ENCODE results near the gene VSNL1. TPM values are rescaled to one million over a fixed set of nuclear protein-coding genes. Genes with fewer than 3 reads are reported as not detected.

Gene VSNL1
- polyA plus RNA-seq, 1 experiment = 0.86 TPM

GRCh38 chr2:17579605-17580318, 39.3 kb downstream of the VSNL1 start:
- no peak for DNase-seq (ENCODE audit: low read depth, low spot score)
- no peak overlapping the region for H3K27ac ChIP-seq (ENCODE audit: low read depth, low read length)
- no peaks in the 10 kb centered on the region for H3K27me3 ChIP-seq (ENCODE audit: control insufficient read depth, insufficient read depth, low read length)
- ChIA-PET POLR2A (no interaction called here), CTCF (interaction anchor here (1.5 kb wide), 1 partner anchor 66 kb away, joined by 4 read pairs; no protein-coding TSS in a partner anchor)
- H3K4me3 ChIP-seq (ENCODE audit: low read depth, low read length) = no peak overlapping the region
- no peak for TF ChIP-seq CTCF (IDR thresholded peaks at IDR 0.05; ENCODE audit: low read depth, low read length)
- no peaks in the 10 kb centered on the region for H3K9me3 ChIP-seq (ENCODE audit: control insufficient read depth, insufficient read depth, low read length)

GRCh38 chr2:17580319-17580715, 39.8 kb downstream of the VSNL1 start:
- DNase-seq (ENCODE audit: low read depth, low spot score) = no peak
- Histone ChIP-seq H3K27ac (ENCODE audit: low read depth, low read length) (no peak overlapping the region), H3K9me3 (ENCODE audit: control insufficient read depth, insufficient read depth, low read length) (no peaks in the 10 kb centered on the region), H3K27me3 (ENCODE audit: control insufficient read depth, insufficient read depth, low read length) (no peaks in the 10 kb centered on the region), H3K4me3 (ENCODE audit: low read depth, low read length) (no peak overlapping the region)
- no peak for TF ChIP-seq CTCF (IDR thresholded peaks at IDR 0.05; ENCODE audit: low read depth, low read length)
- POLR2A ChIA-PET = no interaction called here
- CTCF ChIA-PET = interaction anchor here (1.5 kb wide), 1 partner anchor 66 kb away, joined by 4 read pairs; no protein-coding TSS in a partner anchor

GRCh38 chr2:17581831-17582230, 41.3 kb downstream of the VSNL1 start:
- H3K27me3 ChIP-seq (ENCODE audit: control insufficient read depth, insufficient read depth, low read length) = no peaks in the 10 kb centered on the region
- POLR2A ChIA-PET = no interaction called here
- no peak for DNase-seq (ENCODE audit: low read depth, low spot score)
- CTCF ChIA-PET = no interaction called here
- H3K27ac ChIP-seq (ENCODE audit: low read depth, low read length) = no peak overlapping the region
- TF ChIP-seq CTCF (IDR thresholded peaks at IDR 0.05; ENCODE audit: low read depth, low read length) = no peak
- H3K9me3 ChIP-seq (ENCODE audit: control insufficient read depth, insufficient read depth, low read length) = no peaks in the 10 kb centered on the region
- no peak overlapping the region for H3K4me3 ChIP-seq (ENCODE audit: low read depth, low read length)

GRCh38 chr2:17583166-17583565, 42.7 kb downstream of the VSNL1 start:
- Histone ChIP-seq H3K27me3 (ENCODE audit: control insufficient read depth, insufficient read depth, low read length) (no peaks in the 10 kb centered on the region), H3K9me3 (ENCODE audit: control insufficient read depth, insufficient read depth, low read length) (no peaks in the 10 kb centered on the region), H3K27ac (ENCODE audit: low read depth, low read length) (no peak overlapping the region), H3K4me3 (ENCODE audit: low read depth, low read length) (no peak overlapping the region)
- ChIA-PET POLR2A (no interaction called here), CTCF (no interaction called here)
- DNase-seq (ENCODE audit: low read depth, low spot score) = no peak
- TF ChIP-seq CTCF (IDR thresholded peaks at IDR 0.05; ENCODE audit: low read depth, low read length) = no peak

- Histone ChIP-seq H3K27me3 (ENCODE audit: control insufficient read depth, insufficient read depth, low read length) (no peaks in the 10 kb centered on the region), H3K9me3 (ENCODE audit: control insufficient read depth, insufficient read depth, low read length) (no peaks in the 10 kb centered on the region), H3K27ac (ENCODE audit: low read depth, low read length) (no peak overlapping the region), H3K4me3 (ENCODE audit: low read depth, low read length) (no peak overlapping the region)
- TF ChIP-seq CTCF (IDR thresholded peaks at IDR 0.05; ENCODE audit: low read depth, low read length) = no peak
- POLR2A ChIA-PET = no interaction called here
- no peak for DNase-seq (ENCODE audit: low read depth, low spot score)
- CTCF ChIA-PET = no interaction called here
Observed at GRCh38 chr2:17583646-17584045, 43.1 kb downstream of the VSNL1 start.

All from AG04450 (cell line).